Frontal cortex (tissue), 1 donor: ENCODE results near the gene OR4K5. TPM values are rescaled to one million over a fixed set of nuclear protein-coding genes. Genes with fewer than 3 reads are reported as not detected.

ENCODE experiments used
- total RNA-seq: library from RNA; depleted of rRNA; stranded (reverse); fragments of >200 nt; gene quantifications from one replicate; pipeline ENCODE4 v1.2.3, GENCODE V29; 2014

Gene OR4K5
- total RNA-seq, 1 donor from 2014 or later = not detected

Other genes with a start within 250 kb of the OR4K5 start
- not detected for gene OR11H2, start 206.7 kb upstream of the OR4K5 start, total RNA-seq
- gene OR4Q3, start 177.0 kb upstream of the OR4K5 start, total RNA-seq = not detected
- not detected for gene OR4M1, start 147.1 kb upstream of the OR4K5 start, total RNA-seq
- not detected for gene OR4N2, start 116.8 kb upstream of the OR4K5 start, total RNA-seq
- not detected for gene OR4K2, start 45.5 kb upstream of the OR4K5 start, total RNA-seq
- gene OR4K1, start 10.3 kb downstream of the OR4K5 start, total RNA-seq = not detected
- gene OR4K15, start 55.0 kb downstream of the OR4K5 start, total RNA-seq = not detected
- not detected for gene OR4Q2, start 81.6 kb downstream of the OR4K5 start, total RNA-seq
- gene OR4K14, start 98.7 kb downstream of the OR4K5 start, total RNA-seq = not detected
- gene OR4K13, start 115.4 kb downstream of the OR4K5 start, total RNA-seq = not detected
- gene OR4L1, start 139.4 kb downstream of the OR4K5 start, total RNA-seq = not detected
- not detected for gene OR4K17, start 190.1 kb downstream of the OR4K5 start, total RNA-seq
- gene OR4N5, start 218.2 kb downstream of the OR4K5 start, total RNA-seq = not detected